NCI-H2107 (cell line): Measurements from ENCODE around the gene PRKCA.

Experiments
- DNase-seq: peaks from one replicate; lab custom pipeline; 2025; lab: John Stamatoyannopoulos, UW

The PRKCA gene

GRCh38 chr17:66518677-66519076 lies 216.3 kb downstream of the PRKCA start:
- no peak for DNase-seq

GRCh38 chr17:66519154-66519553 lies 216.7 kb downstream of the PRKCA start:
- DNase-seq, result no peak

- DNase-seq, result no peak
Measured at GRCh38 chr17:66520999-66521398, 218.6 kb downstream of the PRKCA start.

GRCh38 chr17:66522591-66523272 lies 220.3 kb downstream of the PRKCA start:
- DNase-seq, result no peak

GRCh38 chr17:66523378-66524200 lies 221.2 kb downstream of the PRKCA start:
- DNase-seq, result no peak

- no peak for DNase-seq
Measured at GRCh38 chr17:66524877-66525276, 222.5 kb downstream of the PRKCA start.

- DNase-seq, result no peak
Measured at GRCh38 chr17:66525338-66525737, 222.9 kb downstream of the PRKCA start.

- peak; percentile 8 for DNase-seq
Measured at GRCh38 chr17:66526827-66527226, 224.4 kb downstream of the PRKCA start.

GRCh38 chr17:66527335-66527734 lies 224.9 kb downstream of the PRKCA start:
- DNase-seq, result no peak

GRCh38 chr17:66531851-66532295 lies 229.5 kb downstream of the PRKCA start:
- no peak for DNase-seq

- no peak for DNase-seq
Measured at GRCh38 chr17:66533572-66533971, 231.2 kb downstream of the PRKCA start.

GRCh38 chr17:66533986-66534385 lies 231.6 kb downstream of the PRKCA start:
- no peak for DNase-seq

- no peak for DNase-seq
Measured at GRCh38 chr17:66535611-66536010, 233.2 kb downstream of the PRKCA start.

GRCh38 chr17:66537502-66537901 lies 235.1 kb downstream of the PRKCA start:
- no peak for DNase-seq

GRCh38 chr17:66538776-66539175 lies 236.4 kb downstream of the PRKCA start:
- no peak for DNase-seq

GRCh38 chr17:66540131-66540781 lies 237.8 kb downstream of the PRKCA start:
- DNase-seq, result peak; percentile 31

GRCh38 chr17:66541461-66542128 lies 239.2 kb downstream of the PRKCA start:
- DNase-seq, result peak; percentile 3

GRCh38 chr17:66542129-66542966 lies 239.9 kb downstream of the PRKCA start:
- DNase-seq, result no peak

- no peak for DNase-seq
Measured at GRCh38 chr17:66542967-66543520, 240.6 kb downstream of the PRKCA start.

- no peak for DNase-seq
Measured at GRCh38 chr17:66543526-66543925, 241.1 kb downstream of the PRKCA start.

GRCh38 chr17:66545918-66546317 lies 243.5 kb downstream of the PRKCA start:
- no peak for DNase-seq
